ENCODE data around the gene ARID1B.

Gene ARID1B

GRCh38 chr6:156857573-156857972 lies 80.4 kb downstream of the ARID1B start:
- DNase-seq, result no peak

- no peak for DNase-seq
Measured at GRCh38 chr6:156859686-156860085, 82.5 kb downstream of the ARID1B start.

- no peak for DNase-seq
Measured at GRCh38 chr6:156862711-156863110, 85.5 kb downstream of the ARID1B start.

GRCh38 chr6:156863504-156863903 lies 86.3 kb downstream of the ARID1B start:
- DNase-seq, result no peak

- DNase-seq, result no peak
Measured at GRCh38 chr6:156864557-156864956, 87.4 kb downstream of the ARID1B start.

GRCh38 chr6:156865019-156865629 lies 87.9 kb downstream of the ARID1B start:
- no peak for DNase-seq

GRCh38 chr6:156866220-156867015 lies 89.2 kb downstream of the ARID1B start:
- no peak for DNase-seq

- no peak for DNase-seq
Measured at GRCh38 chr6:156867121-156867520, 89.9 kb downstream of the ARID1B start.

- no peak for DNase-seq
Measured at GRCh38 chr6:156868385-156868784, 91.2 kb downstream of the ARID1B start.

GRCh38 chr6:156869980-156870398 lies 92.8 kb downstream of the ARID1B start:
- DNase-seq, result no peak

GRCh38 chr6:156870924-156871539 lies 93.9 kb downstream of the ARID1B start:
- DNase-seq, result no peak

GRCh38 chr6:156872903-156873302 lies 95.7 kb downstream of the ARID1B start:
- DNase-seq, result no peak

- DNase-seq, result no peak
Measured at GRCh38 chr6:156873654-156874380, 96.6 kb downstream of the ARID1B start.

- no peak for DNase-seq
Measured at GRCh38 chr6:156875062-156875461, 97.9 kb downstream of the ARID1B start.

- no peak for DNase-seq
Measured at GRCh38 chr6:156876302-156876701, 99.1 kb downstream of the ARID1B start.

GRCh38 chr6:156877126-156877863 lies 100.1 kb downstream of the ARID1B start:
- DNase-seq, result no peak

GRCh38 chr6:156878681-156879080 lies 101.5 kb downstream of the ARID1B start:
- DNase-seq, result no peak

- DNase-seq, result no peak
Measured at GRCh38 chr6:156879186-156879585, 102.0 kb downstream of the ARID1B start.

GRCh38 chr6:156879591-156879990 lies 102.4 kb downstream of the ARID1B start:
- no peak for DNase-seq

GRCh38 chr6:156880913-156881312 lies 103.7 kb downstream of the ARID1B start:
- no peak for DNase-seq

GRCh38 chr6:156881687-156882629 lies 104.8 kb downstream of the ARID1B start:
- DNase-seq, result no peak

Data from effector CD4-positive, alpha-beta T cell (primary cell).